Neural progenitor cell (in vitro differentiated cells): Measurements from ENCODE around the gene CCNL2.

Source experiments
- EZH2phosphoT487 ChIP-seq: fragments of 200-600 bp; sonication (generic); IDR thresholded peaks from 2 replicates; pipeline ENCODE4 v1.6.1; 2017; ENCODE audit warnings: antibody characterized with exemption
- TF ChIP-seq, protein P1 (sequence below): fragments of 200-600 bp; sonication (generic); IDR thresholded peaks from 2 replicates; pipeline ENCODE4 v1.5.1; 2017; ENCODE audit warnings: antibody characterized with exemption, mild to moderate bottlenecking

GRCh38 chr1:1338278-1338677 is 60.9 kb downstream of the CCNL2 start:
- TF ChIP-seq, protein P1, sequence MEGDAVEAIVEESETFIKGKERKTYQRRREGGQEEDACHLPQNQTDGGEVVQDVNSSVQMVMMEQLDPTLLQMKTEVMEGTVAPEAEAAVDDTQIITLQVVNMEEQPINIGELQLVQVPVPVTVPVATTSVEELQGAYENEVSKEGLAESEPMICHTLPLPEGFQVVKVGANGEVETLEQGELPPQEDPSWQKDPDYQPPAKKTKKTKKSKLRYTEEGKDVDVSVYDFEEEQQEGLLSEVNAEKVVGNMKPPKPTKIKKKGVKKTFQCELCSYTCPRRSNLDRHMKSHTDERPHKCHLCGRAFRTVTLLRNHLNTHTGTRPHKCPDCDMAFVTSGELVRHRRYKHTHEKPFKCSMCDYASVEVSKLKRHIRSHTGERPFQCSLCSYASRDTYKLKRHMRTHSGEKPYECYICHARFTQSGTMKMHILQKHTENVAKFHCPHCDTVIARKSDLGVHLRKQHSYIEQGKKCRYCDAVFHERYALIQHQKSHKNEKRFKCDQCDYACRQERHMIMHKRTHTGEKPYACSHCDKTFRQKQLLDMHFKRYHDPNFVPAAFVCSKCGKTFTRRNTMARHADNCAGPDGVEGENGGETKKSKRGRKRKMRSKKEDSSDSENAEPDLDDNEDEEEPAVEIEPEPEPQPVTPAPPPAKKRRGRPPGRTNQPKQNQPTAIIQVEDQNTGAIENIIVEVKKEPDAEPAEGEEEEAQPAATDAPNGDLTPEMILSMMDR = no peak
- no peak for TF ChIP-seq EZH2phosphoT487
